SK-N-SH (cell line): ENCODE measurements around the gene KCNJ12. TPM values are rescaled to one million over a fixed set of nuclear protein-coding genes. Genes with fewer than 3 reads are reported as not detected.

Source experiments
- CTCF ChIA-PET: fragments of 300-600, 350-600 bp; formaldehyde crosslinking; extraction: SDS; loops from one replicate; lab custom pipeline; 2021; lab: Yijun Ruan, JAX
- POLR2A ChIA-PET: fragments of 350-600 bp; sonication (Branson Sonifier 250); formaldehyde crosslinking; extraction: SDS; loops from one replicate; lab custom pipeline; 2020; ENCODE audit warnings: antibody characterized with exemption, inconsistent platforms; lab: Yijun Ruan, JAX
- DNase-seq: peaks from one replicate; pipeline ENCODE4 v3.0.0; 2012
- H2AFZ ChIP-seq: fragments of 200-600 bp; sonication (generic); 2 replicates; pipeline ENCODE4 v1.8.1; 2016; ENCODE audit warnings: antibody characterized with exemption, mild to moderate bottlenecking, low read depth
- H3F3A ChIP-seq: fragments of 200-600 bp; sonication (generic); replicated peaks from 2 replicates; pipeline ENCODE3; 2016; ENCODE audit warnings: antibody characterized with exemption, mild to moderate bottlenecking; ENCODE audit not compliant: insufficient read depth
- H3K27ac ChIP-seq, 2 experiments: fragments of 200-500 bp in 1 of 2; fragments of 200-600 bp in 1 of 2; sonication (Bioruptor generic) in 1 of 2; sonication (generic), shearing (Covaris generic) in 1 of 2; 2 replicates each; pipeline versions ENCODE4 v1.5.1 to v1.6.1; 2014 to 2016; ENCODE audit warnings: low read depth in 2 of 2, inconsistent platforms in 1 of 2, low read length in 1 of 2, mild to moderate bottlenecking in 1 of 2, mixed read lengths in 1 of 2
- H3K27me3 ChIP-seq: fragments of 200-600 bp; sonication (generic), shearing (Covaris generic); 2 replicates; pipeline ENCODE4 v1.6.1; 2016; ENCODE audit warnings: mixed run types; ENCODE audit not compliant: insufficient read depth
- H3K36me3 ChIP-seq, 2 experiments: fragments of 200-500 bp in 1 of 2; fragments of 200-600 bp in 1 of 2; sonication (Bioruptor generic) in 1 of 2; sonication (generic) in 1 of 2; replicated peaks in 1 of 2; 2 replicates each; pipeline versions ENCODE3 to v1.5.1; 2014 to 2016; ENCODE audit warnings: low read length in 1 of 2, mild to moderate bottlenecking in 1 of 2; ENCODE audit not compliant: insufficient read depth in 2 of 2, control insufficient read depth in 1 of 2
- H3K4me1 ChIP-seq, 2 experiments: fragments of 200-500 bp in 1 of 2; fragments of 200-600 bp in 1 of 2; sonication (Bioruptor generic) in 1 of 2; sonication (generic), shearing (Covaris generic) in 1 of 2; 2 replicates each; pipeline versions ENCODE4 v1.5.1 to v1.6.1; 2014 to 2016; ENCODE audit warnings: low read depth in 1 of 2, low read length in 1 of 2, mixed run types in 1 of 2; ENCODE audit not compliant: insufficient read depth in 2 of 2, control insufficient read depth in 1 of 2
- H3K4me2 ChIP-seq: fragments of 200-600 bp; sonication (generic), shearing (Covaris generic); 2 replicates; pipeline ENCODE4 v1.6.1; 2017; ENCODE audit warnings: mixed run types
- H3K4me3 ChIP-seq, 2 experiments: fragments of 200-500 bp in 1 of 2; fragments of 200-600 bp in 1 of 2; sonication (Bioruptor generic) in 1 of 2; sonication (generic), shearing (Covaris generic) in 1 of 2; 2 replicates each; pipeline versions ENCODE4 v1.5.1 to v1.8.1; 2014 to 2016; ENCODE audit warnings: low read depth in 2 of 2, inconsistent platforms in 1 of 2, low read length in 1 of 2, mild to moderate bottlenecking in 1 of 2, mixed read lengths in 1 of 2, moderate library complexity in 1 of 2
- H3K79me2 ChIP-seq: fragments of 200-600 bp; sonication (generic); 2 replicates; pipeline ENCODE4 v1.8.1; 2017; ENCODE audit warnings: mild to moderate bottlenecking; ENCODE audit not compliant: insufficient read depth
- H3K9ac ChIP-seq: fragments of 200-600 bp; sonication (generic); 2 replicates; pipeline ENCODE4 v1.6.1; 2017; ENCODE audit warnings: mixed run types
- H3K9me2 ChIP-seq: fragments of 200-600 bp; sonication (generic); 2 replicates; pipeline ENCODE4 v1.6.1; 2017; ENCODE audit warnings: mixed run types
- H3K9me3 ChIP-seq: fragments of 200-600 bp; sonication (generic); 2 replicates; pipeline ENCODE4 v1.6.1; 2017; ENCODE audit warnings: mixed run types, mild to moderate bottlenecking, moderate library complexity
- H4K20me1 ChIP-seq: fragments of 200-600 bp; sonication (generic); 2 replicates; pipeline ENCODE4 v1.6.1; 2017; ENCODE audit warnings: mild to moderate bottlenecking, mixed run types; ENCODE audit not compliant: insufficient read depth
- EZH2phosphoT487 ChIP-seq: fragments of 200-600 bp; sonication (generic); IDR thresholded peaks from 2 replicates; pipeline ENCODE4 v1.6.1; 2017; ENCODE audit warnings: low read depth, mixed run types, mild to moderate bottlenecking, antibody characterized with exemption, moderate library complexity, borderline replicate concordance
- FOXJ3 ChIP-seq: sonication (generic); formaldehyde crosslinking; IDR thresholded peaks from 2 replicates; pipeline ENCODE4 v1.5.1; 2020; ENCODE audit warnings: mild to moderate bottlenecking, missing genetic modification reagents
- FOXM1 ChIP-seq: IDR thresholded peaks from 2 replicates; pipeline ENCODE4 v1.4.0; 2012; ENCODE audit warnings: low read depth, mild to moderate bottlenecking
- JUND ChIP-seq: IDR thresholded peaks from 2 replicates; pipeline ENCODE4 v1.4.0; 2012
- MAX ChIP-seq: IDR thresholded peaks from 2 replicates; pipeline ENCODE4 v1.4.0; 2012; ENCODE audit warnings: low read depth
- MEF2A ChIP-seq: IDR thresholded peaks from 2 replicates; pipeline ENCODE4 v1.4.0; 2012; ENCODE audit warnings: low read depth, borderline replicate concordance
- MXI1 ChIP-seq: IDR thresholded peaks from 2 replicates; pipeline ENCODE4 v1.6.1; 2012; ENCODE audit warnings: mild to moderate bottlenecking, low read depth, low read length, improper control_type of control experiment
- NFIC ChIP-seq: IDR thresholded peaks from 2 replicates; pipeline ENCODE4 v1.4.0; 2012; ENCODE audit warnings: borderline replicate concordance
- NRF1 ChIP-seq: IDR thresholded peaks from 2 replicates; pipeline ENCODE4 v1.6.1; 2012; ENCODE audit warnings: low read depth, mild to moderate bottlenecking, low read length
- RAD21 ChIP-seq: IDR thresholded peaks from 2 replicates; pipeline ENCODE4 v1.6.1; 2012; ENCODE audit warnings: mild to moderate bottlenecking, low read length
- RFX5 ChIP-seq: IDR thresholded peaks from 2 replicates; pipeline ENCODE4 v1.6.1; 2012; ENCODE audit warnings: mild to moderate bottlenecking, improper control_type of control experiment, low read length
- SIN3A ChIP-seq: IDR thresholded peaks from 2 replicates; pipeline ENCODE4 v1.6.1; 2012; ENCODE audit warnings: low read depth, mild to moderate bottlenecking, low read length, moderate library complexity, borderline replicate concordance
- USF2 ChIP-seq: fragments of 150-350 bp; IDR thresholded peaks from 2 replicates; pipeline ENCODE4 v1.6.1; 2017; ENCODE audit warnings: antibody characterized with exemption, low read length, low read depth, borderline replicate concordance
- YY1 ChIP-seq: IDR thresholded peaks from 2 replicates; pipeline ENCODE4 v1.4.0; 2012; ENCODE audit warnings: low read depth, mild to moderate bottlenecking
- WGBS: methylation state at CpG from one replicate; pipeline ENCODE4 v1.1.6; 2017; ENCODE audit warnings: low lambda C conversion rate; 5-methylcytosine and 5-hydroxymethylcytosine counted together
- polyA plus RNA-seq, 3 experiments: library from polyadenylated mRNA; depleted of rRNA; stranded (reverse); fragments of >200 nt; gene quantifications; 2 replicates each; pipeline ENCODE4 v1.2.3, GENCODE V29; 2012
- TF ChIP-seq, protein P1 (sequence below): fragments of 200-600 bp; sonication (generic); IDR thresholded peaks from 2 replicates; pipeline ENCODE4 v1.6.1; 2017; ENCODE audit warnings: antibody characterized with exemption, mild to moderate bottlenecking, moderate library complexity

The KCNJ12 gene
- polyA plus RNA-seq, 1 of the 3 experiments (the other 2 are of a cell fraction) = 0.36 TPM

GRCh38 chr17:21375757-21376080, 438 bp upstream of the KCNJ12 start:
- H3K9me3 ChIP-seq = no peaks in the 10 kb centered on the region
- H3K36me3 ChIP-seq = no peaks in the 10 kb centered on the region
- H2AFZ ChIP-seq = no peak overlapping the region
- ChIA-PET CTCF (interaction anchor here (0.9 to 1.7 kb wide), 5 partner anchors 7 to 93 kb away, joined by 3 to 6 read pairs (median 3); no protein-coding TSS in a partner anchor), POLR2A (no interaction called here)
- H3K9me2 ChIP-seq = no peaks in the 10 kb centered on the region
- H3F3A ChIP-seq = no peaks in the 10 kb centered on the region
- peaks cover 28% of the 10 kb centered on the region for H3K27me3 ChIP-seq
- H3K4me2 ChIP-seq = no peak overlapping the region
- DNase-seq = no peak
- TF ChIP-seq, protein P1, sequence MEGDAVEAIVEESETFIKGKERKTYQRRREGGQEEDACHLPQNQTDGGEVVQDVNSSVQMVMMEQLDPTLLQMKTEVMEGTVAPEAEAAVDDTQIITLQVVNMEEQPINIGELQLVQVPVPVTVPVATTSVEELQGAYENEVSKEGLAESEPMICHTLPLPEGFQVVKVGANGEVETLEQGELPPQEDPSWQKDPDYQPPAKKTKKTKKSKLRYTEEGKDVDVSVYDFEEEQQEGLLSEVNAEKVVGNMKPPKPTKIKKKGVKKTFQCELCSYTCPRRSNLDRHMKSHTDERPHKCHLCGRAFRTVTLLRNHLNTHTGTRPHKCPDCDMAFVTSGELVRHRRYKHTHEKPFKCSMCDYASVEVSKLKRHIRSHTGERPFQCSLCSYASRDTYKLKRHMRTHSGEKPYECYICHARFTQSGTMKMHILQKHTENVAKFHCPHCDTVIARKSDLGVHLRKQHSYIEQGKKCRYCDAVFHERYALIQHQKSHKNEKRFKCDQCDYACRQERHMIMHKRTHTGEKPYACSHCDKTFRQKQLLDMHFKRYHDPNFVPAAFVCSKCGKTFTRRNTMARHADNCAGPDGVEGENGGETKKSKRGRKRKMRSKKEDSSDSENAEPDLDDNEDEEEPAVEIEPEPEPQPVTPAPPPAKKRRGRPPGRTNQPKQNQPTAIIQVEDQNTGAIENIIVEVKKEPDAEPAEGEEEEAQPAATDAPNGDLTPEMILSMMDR = no peak
- TF ChIP-seq FOXJ3 (CRISPR knock-in tag) (no peak), EZH2phosphoT487 (no peak), MXI1 (no peak), SIN3A (no peak), JUND (no peak), NFIC (no peak), USF2 (no peak), YY1 (no peak), RAD21 (no peak), NRF1 (no peak), RFX5 (no peak), MAX (no peak)
- H3K4me3 ChIP-seq = no peak overlapping the region
- H3K79me2 ChIP-seq = no peaks in the 10 kb centered on the region
- H4K20me1 ChIP-seq = no peaks in the 10 kb centered on the region
- WGBS = 88% methylated on average over 8 of the region's 11 CpGs
- peaks cover 4 to 19% of the 10 kb centered on the region in 2 experiments; a peak in 2 of 4 replicates for H3K4me1 ChIP-seq
- H3K9ac ChIP-seq = no peak overlapping the region
- H3K27ac ChIP-seq = no peak overlapping the region

GRCh38 chr17:21376759-21377690, 868 bp downstream of the KCNJ12 start:
- CTCF ChIA-PET = interaction anchor here (0.8 to 1.3 kb wide), 3 partner anchors 12 to 135 kb away, joined by 3 to 4 read pairs (median 4); no protein-coding TSS in a partner anchor
- H4K20me1 ChIP-seq = no peaks in the 10 kb centered on the region
- TF ChIP-seq FOXM1 (no peak), MAX (peak; percentile 55; the same call in 1 of the 2 replicates), MEF2A (no peak)
- TF ChIP-seq, all 33 proteins: peak for 1
- Histone ChIP-seq H3K36me3 (no peaks in the 10 kb centered on the region), H3K27me3 (peaks cover 28% of the 10 kb centered on the region), H3K27ac (no peak overlapping the region), H3K79me2 (no peaks in the 10 kb centered on the region), H2AFZ (no peak overlapping the region; the same call in 1 of the 2 replicates), H3K9me3 (no peaks in the 10 kb centered on the region), H3K4me1 (peaks cover 4 to 19% of the 10 kb centered on the region in 2 experiments; a peak in 2 of 4 replicates), H3K9ac (no peak overlapping the region), H3K9me2 (no peaks in the 10 kb centered on the region), H3K4me3 (peak overlapping the region; percentile 19 to 37; a peak in 3 of 4 replicates), H3K4me2 (peak overlapping the region; percentile 69), H3F3A (no peaks in the 10 kb centered on the region)
- WGBS = 13% methylated on average over 25 of the region's 80 CpGs
- POLR2A ChIA-PET = no interaction called here
- peak; percentile 77 for DNase-seq
